Left hindlimb (tissue), 1 donor: ENCODE measurements around the gene SEC22B.
"Not testable (repeated sequence)": the region's sequence is repeated elsewhere in the genome, so short reads cannot be mapped to it uniquely, and the experiment has no call there.

Source experiments
- DNase-seq: peaks from one replicate; pipeline ENCODE4 v3.0.0-alpha.2; 2018

SEC22B gene

DNA sequence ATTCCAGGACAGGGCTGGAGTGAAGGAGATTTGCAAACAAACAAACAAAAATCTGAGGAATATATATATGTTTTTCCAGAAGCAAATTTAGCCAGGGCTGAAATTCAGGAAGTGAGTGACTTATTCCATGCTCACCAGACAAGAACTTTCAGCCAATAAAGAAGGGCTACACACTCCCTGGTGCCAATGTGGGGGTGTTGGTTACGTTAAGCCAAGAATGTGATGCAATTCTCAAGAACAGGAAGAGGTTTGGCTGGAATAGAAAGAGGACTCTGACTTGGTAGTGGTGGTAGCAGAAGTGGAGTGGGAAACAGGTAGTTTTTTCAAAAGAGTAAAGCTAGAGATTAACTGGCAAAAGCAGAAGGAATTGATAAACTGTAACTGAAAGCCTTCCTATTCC lies 31.7 kb downstream of the SEC22B start:
- DNase-seq = not testable (repeated sequence)

DNA sequence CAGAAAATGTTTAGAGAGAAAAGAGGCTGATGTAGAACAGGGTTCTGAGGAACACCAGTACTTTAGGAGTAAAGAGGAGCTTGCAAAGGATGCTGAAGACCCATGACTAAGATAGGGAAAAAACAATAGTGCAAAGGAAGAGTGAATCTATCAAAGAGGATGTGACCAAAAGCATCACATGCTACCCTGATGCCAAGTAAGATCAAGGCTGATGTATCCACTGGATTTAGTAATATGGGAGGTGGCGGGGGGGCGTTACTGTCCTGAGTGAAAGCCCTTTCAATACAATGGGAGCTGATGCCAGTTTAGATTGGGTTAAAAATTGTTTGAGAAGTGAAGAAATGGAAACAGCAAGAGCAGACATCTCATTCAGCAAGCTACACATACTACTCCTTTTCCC lies 32.2 kb downstream of the SEC22B start:
- DNase-seq = not testable (repeated sequence)

DNA sequence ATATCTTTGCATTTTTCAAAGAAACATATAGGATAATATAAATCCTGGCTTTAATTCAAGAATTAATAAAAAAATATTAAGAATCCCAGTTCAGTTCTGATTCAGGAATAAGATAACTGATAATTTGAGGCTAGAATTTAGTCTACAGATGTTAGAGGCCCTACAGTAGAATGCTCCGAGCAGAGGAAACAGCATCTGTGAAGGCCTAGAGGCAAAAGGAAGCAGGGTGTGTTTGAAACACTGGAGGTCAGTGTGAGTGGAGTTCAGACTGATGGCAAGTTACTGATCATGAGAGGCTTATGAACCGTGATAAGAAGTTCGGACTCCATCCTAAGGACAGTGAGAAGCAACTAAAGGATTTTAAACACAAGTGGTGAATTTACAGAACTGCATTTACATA lies 33.0 kb downstream of the SEC22B start:
- not testable (repeated sequence) for DNase-seq

DNA sequence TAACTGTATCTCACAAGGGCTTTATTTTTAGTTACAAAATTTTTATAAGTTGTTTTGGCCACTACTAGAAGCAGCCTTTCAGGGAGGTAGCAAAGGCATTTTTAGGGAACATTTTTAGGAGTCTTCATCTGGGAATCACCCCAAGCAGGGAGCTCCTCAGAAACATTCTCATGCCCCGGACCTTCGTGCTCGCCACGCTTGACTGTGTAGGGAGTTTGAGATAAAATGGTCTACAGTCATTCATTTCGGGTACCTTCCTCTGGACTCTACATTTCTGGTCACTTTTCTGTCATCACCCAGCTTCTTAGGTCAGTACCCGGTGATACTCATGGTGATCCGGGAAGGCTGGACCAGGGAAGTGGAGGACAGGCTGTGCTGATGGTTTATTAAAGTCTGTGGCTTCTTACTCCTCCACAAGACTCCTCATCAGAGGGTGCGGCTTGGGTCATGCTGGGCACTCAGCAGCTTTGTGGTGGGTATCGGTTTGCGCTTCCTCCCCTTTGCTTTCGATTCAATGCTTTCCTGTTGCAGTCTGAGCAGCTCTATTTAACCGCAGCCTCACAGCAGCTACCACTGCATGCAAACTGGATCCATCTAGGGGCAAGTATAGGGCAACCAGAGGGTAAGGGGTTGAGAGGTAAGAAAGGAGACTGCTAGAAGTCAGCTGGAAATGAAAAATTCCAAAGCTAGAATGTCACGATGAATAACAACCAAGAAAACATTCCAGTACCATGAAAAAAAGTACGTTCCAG lies 33.6 kb downstream of the SEC22B start:
- DNase-seq = peak; percentile 40

DNA sequence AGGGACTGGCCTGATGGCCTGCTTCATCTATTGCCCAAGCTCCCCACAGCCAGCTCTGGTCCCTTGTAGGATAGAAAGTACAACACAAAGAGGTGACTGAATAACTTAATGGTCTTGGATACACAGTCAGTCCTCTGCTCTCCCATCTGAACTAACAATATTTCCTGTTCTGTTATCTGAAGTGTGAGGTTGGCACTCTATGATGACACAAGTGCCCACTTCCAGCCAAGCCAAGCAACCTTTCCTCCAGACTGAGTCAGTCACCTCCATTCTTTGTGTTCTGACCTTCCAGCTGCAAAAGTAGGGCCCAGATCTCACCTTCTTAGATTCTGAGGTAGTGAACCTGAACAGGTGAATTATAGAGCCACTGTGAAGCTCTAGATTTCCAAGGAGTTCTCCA lies 34.5 kb downstream of the SEC22B start:
- DNase-seq = not testable (repeated sequence)

DNA sequence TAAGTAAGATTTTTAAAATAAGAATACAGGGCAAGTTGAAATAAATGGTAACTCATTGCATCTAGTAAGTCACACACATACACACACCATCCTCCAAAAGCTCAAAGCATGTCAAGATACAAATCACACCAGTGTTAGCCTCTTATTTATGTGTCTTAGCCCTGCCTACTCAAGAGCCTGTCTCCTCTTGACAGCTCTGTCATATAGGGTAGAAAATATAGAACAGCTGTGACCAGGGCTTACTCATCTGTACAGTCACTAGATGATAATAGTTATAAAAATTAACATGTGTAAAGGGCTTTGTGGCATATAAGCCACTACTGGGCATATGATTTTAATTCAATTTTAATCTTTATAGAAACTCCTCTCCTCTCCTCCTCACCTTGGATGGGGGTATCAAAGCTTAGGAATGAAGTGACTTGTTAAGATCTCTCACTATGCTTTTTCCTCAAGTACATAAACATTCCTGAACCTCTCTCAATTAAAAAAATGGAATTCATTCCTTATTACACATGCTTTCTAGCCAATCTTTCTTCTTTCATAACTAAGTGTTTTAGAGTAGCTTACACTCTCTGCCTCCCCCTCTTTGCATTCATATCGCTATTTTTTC lies 35.6 kb downstream of the SEC22B start:
- not testable (repeated sequence) for DNase-seq

DNA sequence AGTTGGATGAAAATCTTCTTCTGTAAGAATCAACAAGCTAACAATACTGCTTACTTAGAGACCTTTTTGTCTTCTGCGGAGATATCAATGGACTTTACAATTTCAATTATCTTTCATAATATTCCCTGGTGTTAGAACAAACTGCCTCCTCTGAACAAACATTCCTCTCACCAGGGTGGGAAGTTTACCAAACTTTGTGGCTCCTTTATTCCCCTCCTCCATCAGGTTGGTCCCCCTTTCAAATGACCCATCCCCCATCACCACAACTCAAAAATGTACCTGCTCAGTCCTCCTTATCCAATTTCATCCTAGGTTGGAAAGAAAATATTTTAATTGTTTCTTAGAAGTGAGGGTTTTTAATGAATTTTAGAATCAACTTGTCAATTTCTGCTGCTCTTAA lies 40.2 kb downstream of the SEC22B start:
- not testable (repeated sequence) for DNase-seq

DNA sequence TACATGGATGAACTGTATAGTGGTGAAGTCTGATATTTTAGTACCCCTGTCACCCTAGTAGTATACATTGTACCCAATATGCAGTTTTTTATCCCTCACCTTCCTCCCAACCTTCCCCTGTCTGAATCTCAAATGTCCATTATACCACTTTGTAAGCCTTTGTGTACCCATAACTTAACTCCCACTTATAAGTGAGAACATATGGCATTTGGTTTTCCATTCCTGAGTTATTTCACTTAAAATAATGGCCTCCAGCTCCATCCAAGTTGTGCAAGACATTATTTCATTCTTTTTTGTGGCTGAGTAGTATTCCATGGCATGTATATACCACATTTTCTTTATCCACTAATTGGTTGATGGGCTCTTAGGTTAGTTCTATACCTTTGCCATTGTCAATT lies 42.4 kb downstream of the SEC22B start:
- not testable (repeated sequence) for DNase-seq

DNA sequence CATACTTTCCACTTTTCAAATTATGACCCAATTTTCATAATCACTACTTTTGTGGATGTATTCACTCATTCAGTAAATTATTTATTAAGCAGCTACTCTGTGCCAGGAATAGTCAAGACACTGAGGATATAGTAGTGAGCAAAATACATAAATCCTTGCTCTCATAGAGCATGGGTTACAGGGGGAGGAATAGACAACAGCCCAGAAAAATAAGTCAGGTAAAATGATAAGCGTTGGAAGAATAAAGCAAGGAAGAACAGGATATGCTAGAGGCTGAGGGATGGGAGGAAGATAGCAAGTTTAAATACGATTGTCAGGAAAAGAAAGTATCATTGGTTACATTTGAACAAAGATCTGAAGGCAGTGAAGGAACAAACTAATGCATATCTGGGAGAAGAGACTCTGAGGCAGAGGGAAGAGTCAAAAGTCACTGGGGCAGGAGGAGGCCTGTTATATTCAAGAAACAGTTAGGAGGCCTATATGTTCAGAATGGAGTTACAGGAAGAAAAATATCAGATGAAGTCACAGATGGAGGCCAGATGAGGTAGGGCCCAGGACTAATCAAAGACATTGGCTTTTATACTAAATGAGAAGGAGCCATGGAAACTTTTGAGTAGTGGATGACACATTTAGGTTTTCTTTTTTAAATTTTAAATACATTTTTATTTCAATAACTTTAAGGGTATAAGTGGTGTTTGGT lies 42.9 kb downstream of the SEC22B start:
- no peak for DNase-seq

DNA sequence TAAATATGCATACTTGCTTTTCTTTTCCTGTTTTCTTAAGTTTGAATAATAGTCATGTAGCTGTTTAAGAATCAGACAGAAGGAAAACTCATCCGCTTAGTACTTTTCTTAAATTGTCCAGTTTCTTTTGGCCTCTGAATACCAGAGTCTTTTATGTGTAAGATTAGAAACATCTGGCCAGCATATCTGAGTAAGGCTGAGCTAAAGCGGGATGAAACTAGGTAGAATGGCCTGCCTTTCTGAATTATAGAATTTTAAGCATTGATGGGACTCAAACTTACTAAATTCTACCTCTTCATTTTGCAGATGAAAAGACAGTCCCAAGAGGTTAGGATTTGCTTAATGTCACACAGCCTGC lies 43.9 kb downstream of the SEC22B start:
- not testable (repeated sequence) for DNase-seq

DNA sequence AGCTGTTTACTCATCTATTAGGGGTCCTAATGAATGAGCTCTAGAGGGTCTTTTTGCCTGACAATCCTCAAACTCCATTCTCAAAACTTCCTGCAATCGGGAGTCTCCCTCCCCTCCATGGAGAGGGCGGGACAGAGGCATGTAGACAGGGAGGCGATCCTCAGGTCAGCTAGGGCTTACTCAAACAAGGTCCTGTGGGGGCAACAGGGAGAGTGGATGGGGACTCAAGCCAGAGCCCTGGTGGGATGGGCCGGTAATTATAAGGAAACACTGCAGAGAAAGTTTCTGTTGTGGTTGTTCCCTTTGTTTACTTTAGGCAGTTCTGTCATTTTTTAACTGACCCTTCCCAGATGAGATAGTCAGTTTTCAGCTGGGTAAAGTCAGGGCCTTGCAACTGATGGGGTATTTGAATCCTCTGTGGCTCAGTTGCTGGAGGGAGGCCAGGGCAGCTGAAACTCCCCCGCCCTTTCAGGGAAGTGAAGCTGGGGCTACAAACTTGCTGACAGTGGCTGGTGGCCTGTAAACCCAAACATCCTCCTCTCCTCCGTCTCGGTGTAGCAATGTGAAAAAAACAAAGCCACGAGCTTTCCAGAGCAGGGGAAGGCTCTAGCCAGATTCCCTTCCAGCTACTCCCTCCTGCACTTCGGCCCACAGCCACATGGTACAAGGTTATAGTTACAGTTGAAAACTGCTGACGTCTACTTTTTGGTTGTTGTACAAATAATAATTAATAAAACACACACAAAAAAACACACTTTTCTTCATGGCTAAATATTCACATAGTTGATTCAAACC lies 44.5 kb downstream of the SEC22B start:
- peak; percentile 78 for DNase-seq

DNA sequence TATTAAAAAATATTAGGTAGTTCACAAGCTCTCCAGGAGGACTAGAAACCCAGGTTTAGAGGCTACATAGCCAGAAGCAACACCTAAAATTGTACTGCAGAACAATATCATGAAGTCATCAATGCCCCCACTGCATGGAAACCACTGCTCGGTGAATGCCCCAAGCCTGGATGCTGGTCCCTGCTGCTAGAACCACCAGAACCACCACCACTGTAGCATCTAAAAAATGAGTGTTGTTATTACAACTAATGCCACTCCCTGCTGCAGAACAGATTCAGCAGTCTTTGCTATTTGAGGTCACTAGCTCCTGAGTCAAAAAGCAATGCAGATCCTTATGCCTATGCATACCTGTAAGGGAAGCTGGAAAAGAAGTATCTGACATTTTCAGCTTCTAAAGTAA lies 48.4 kb downstream of the SEC22B start:
- DNase-seq = not testable (repeated sequence)

DNA sequence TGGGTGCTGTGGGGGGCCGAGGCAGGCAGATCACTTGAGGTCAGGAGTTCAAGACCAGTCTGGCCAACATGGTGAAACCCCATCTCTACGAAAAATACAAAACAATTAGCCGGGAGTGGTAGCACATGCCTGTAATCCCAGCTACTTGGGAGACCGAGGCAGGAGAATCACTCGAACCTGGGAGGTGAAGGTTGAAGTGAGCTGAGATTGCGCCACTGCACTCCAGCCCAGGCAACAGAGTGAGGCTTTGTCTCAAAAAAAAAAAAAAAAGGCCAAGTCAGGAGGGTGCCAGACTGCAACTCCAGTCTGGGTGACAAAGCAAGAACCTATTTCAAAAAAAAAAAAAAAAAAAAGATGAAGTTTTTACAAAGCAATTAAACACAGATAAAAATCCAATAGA lies 50.1 kb downstream of the SEC22B start:
- DNase-seq = not testable (repeated sequence)

DNA sequence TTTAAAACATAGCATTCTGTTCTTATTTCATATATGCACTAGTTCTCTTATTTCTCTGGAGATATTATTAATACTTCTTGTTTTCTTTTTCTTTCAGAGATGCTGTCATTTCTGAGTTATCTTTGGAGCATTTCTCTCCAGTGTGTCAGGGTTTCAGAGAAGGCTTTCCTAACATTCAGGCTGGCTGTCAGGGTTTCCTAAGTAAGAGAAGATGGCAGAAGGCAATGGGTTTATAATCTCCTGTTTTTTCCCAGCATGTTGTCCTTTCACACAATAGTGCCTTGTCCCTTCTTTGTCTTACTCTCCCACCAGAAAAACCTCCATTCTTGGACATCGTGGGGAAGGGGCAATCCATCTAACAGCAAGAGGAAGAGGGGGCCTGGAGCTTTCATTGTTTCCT lies 51.7 kb downstream of the SEC22B start:
- DNase-seq = not testable (repeated sequence)

DNA sequence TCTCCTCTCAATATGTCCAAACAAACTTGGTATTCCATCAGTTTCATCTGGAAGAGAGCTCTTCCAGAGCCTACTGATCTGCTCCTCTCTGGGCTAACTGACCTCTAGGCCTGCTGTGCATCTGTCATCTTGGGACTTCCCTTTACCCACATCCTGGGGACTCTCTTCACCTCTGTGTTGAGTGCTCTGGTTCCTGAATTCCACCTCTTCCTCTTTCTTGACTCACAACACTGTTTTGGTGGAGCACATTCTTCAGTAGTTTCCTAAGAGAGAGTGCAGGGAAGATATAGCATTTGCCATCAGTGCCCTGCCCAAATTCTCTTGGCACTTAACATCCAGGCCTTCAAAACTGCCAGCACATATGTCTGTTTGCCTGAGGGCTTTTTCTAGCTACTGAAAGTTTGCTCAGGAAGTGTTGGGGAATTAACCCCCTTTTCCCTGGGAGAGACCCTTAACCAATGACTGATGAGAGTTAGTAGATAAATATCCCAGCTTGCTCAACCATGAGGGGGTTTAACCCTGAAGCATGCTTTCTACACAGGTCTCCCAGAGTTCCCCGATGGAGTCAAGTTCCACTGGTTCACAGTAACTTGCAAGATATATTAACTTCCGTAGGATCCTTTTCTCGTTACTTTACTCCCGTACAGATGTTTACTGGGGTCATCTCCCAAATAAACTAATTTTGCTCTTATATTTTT lies 52.4 kb downstream of the SEC22B start:
- DNase-seq = not testable (repeated sequence)

DNA sequence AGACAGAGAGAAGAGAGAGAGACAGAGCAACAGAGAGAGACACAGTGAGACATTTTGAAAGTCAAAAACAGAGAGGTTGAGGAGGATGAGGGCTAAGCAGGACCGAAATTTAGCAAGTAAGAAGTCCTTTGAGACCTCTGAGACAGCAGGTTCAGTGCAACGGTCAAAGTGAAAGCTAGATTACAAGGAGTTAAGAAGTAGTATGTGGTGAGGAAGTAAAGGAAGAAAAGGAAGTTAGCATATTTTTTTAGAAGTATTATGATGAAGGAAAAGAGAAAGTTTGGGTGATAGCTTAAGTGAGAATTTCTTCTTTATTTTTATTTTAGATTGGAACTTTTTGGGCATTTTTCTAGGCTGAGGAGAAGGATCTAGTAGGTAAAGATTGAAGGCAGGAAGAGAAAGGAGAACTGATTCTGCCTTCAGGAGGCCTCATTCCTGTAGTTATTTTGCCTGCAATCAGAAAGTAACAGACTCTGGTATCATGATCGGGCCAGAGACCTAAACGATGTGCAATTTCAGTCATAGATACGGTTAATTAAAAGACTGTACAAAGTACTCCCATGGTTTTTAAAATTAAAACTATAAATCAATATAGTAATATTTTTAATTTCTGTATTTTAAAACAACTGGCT lies 53.9 kb downstream of the SEC22B start:
- not testable (repeated sequence) for DNase-seq

DNA sequence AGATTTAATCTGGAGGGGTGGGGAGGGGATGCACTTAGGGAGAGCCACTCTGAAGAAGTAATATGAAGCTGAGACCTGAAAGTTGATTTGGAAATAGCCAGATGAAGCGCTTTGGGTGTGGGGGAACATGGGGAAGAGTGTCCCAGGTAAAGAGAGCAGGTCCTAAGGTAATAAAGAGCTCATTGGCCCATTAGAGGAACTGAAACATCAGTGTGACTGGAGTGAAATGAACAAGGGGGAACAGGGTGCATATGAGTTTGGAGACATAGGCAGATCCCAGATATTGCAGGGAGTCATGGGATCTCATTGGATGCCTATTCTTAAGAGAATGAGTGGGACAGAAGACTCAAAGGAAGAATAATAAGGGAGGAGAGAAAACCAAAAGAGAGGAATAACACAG lies 54.5 kb downstream of the SEC22B start:
- not testable (repeated sequence) for DNase-seq

DNA sequence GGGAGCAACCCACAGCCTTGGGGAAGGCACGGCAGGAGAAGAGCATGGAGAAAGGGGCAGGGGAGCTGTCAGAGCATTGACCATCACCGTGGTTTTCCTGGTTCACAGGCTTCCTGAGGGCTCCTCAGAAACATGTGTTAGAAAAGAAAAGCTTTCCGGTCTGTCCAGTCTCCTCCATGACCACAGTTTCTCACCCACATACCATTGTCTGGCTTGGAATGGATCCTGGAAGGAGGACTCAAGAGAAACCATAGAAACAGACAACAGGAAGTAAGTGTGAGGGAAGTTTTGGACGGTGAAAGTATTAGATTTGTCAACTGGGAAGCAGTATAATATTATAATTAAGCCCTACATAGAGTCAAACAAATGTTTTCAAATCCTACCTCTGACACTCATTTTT lies 55.8 kb downstream of the SEC22B start:
- DNase-seq = not testable (repeated sequence)

DNA sequence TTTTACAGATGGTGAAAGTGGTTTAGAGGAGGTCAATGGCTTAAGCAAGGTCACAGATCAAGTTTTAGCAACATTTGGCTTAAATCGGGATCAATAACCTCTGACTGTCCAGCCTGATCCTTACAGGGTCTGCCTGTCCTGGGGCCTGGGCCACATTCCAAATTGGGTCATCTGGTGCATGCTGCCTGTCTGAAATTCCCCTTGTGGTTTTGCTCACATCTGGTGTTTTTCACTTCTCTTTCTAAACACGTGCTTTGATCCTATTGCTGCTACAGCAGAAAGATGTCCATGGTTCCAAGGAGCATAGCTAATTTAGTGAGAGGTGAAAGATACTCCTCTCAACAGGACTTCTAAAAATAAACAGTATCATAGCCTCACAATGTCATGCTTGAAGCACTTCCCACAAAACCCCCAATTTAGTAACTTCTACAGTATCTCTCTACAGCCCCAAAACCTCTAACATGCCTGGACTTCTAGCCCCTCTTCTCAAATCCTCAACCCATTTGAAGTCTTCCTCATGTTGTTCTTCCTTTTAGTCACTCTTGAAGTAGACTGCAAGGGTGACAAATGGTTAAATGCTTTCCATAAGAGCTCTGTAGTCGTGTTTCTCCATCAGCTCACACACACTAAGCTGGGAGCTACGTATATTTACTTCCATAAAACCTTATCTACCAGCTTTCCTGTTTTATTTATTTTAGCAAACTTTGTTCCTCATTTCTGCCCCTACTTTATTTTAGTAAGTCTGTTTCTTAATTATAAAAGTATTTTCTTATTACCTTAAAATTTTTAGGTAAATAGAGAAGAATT lies 58.7 kb downstream of the SEC22B start:
- DNase-seq = not testable (repeated sequence)

DNA sequence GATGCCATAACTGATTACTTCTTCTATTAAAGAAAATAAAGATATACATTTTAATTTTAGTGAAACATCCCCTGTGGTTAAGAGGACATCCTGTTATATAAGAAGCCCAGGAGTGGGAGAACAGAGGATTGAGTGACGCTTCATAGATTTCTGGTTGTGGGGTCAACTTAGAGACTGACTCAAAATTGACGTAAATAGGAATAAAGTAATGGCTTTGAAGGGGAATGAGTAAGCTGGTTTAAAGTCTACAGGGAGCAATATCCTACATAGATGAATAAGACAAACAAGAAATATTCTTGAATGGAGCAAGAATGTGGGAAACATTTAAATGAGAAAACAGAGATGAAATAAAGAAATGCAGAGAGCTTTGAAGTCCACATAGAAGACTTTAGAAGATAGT lies 60.2 kb downstream of the SEC22B start:
- not testable (repeated sequence) for DNase-seq

DNA sequence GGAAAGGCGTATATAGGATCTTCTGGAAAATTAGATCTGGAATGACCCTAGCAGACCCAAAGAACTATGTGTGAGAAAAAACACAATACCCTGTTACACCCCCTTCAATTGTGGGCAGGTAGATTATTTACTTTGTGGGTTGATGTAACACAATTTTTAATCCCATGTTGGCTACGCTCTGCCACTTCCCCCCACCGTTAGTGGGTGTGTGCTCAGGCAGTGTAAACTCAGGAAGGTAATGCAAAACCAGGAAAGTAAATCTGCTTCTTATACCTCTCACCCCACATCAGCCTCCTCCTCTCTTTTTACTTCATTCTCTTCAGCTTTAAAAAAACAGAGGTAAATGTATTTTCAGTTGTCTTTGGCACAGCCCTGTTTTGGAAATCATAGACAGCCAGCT lies 63.2 kb downstream of the SEC22B start:
- DNase-seq = not testable (repeated sequence)
